HG02938 (cell line): ENCODE measurements around the gene FBXO42.
"Not testable (repeated sequence)": the region's sequence is repeated elsewhere in the genome, so short reads cannot be mapped to it uniquely, and the experiment has no call there.

Experiments used
- ATAC-seq: cut with Tn5 transposase; IDR thresholded peaks from one replicate; pipeline ENCODE4 v1.9.1; 2021; ENCODE audit warnings: mild to moderate bottlenecking, moderate library complexity; ENCODE audit not compliant: unreplicated experiment

The FBXO42 gene

GRCh38 chr1:16266411-16267118 lies 85.7 kb downstream of the FBXO42 start:
- no peak for ATAC-seq

GRCh38 chr1:16262067-16262466 lies 90.2 kb downstream of the FBXO42 start:
- ATAC-seq, result no peak

- no peak for ATAC-seq
These were observed 91.5 kb downstream of the FBXO42 start for GRCh38 chr1:16260814-16261213.

GRCh38 chr1:16258591-16259135 lies 93.6 kb downstream of the FBXO42 start:
- no peak for ATAC-seq

- no peak for ATAC-seq
These were observed 94.3 kb downstream of the FBXO42 start for GRCh38 chr1:16257968-16258367.

- ATAC-seq, result not testable (repeated sequence)
These were observed 94.7 kb downstream of the FBXO42 start for GRCh38 chr1:16257556-16257955.

GRCh38 chr1:16256478-16256877 lies 95.8 kb downstream of the FBXO42 start:
- ATAC-seq, result no peak

GRCh38 chr1:16254263-16254928 lies 97.9 kb downstream of the FBXO42 start:
- no peak for ATAC-seq

- no peak for ATAC-seq
These were observed 98.9 kb downstream of the FBXO42 start for GRCh38 chr1:16253332-16253922.

- no peak for ATAC-seq
These were observed 99.4 kb downstream of the FBXO42 start for GRCh38 chr1:16252912-16253311.

GRCh38 chr1:16251381-16251780 lies 100.9 kb downstream of the FBXO42 start:
- ATAC-seq, result no peak

- no peak for ATAC-seq
These were observed 101.6 kb downstream of the FBXO42 start for GRCh38 chr1:16250524-16251251.

GRCh38 chr1:16249596-16250241 lies 102.6 kb downstream of the FBXO42 start:
- no peak for ATAC-seq

GRCh38 chr1:16248603-16249516 lies 103.4 kb downstream of the FBXO42 start:
- ATAC-seq, result no peak

GRCh38 chr1:16248007-16248436 lies 104.3 kb downstream of the FBXO42 start:
- ATAC-seq, result no peak

- no peak for ATAC-seq
These were observed 104.8 kb downstream of the FBXO42 start for GRCh38 chr1:16247441-16247840.

- no peak for ATAC-seq
These were observed 105.3 kb downstream of the FBXO42 start for GRCh38 chr1:16246961-16247360.

- not testable (repeated sequence) for ATAC-seq
These were observed 106.0 kb downstream of the FBXO42 start for GRCh38 chr1:16246239-16246638.

GRCh38 chr1:16245476-16246196 lies 106.6 kb downstream of the FBXO42 start:
- ATAC-seq, result no peak
